ENCODE measurements around the gene MYOC.

DNA sequence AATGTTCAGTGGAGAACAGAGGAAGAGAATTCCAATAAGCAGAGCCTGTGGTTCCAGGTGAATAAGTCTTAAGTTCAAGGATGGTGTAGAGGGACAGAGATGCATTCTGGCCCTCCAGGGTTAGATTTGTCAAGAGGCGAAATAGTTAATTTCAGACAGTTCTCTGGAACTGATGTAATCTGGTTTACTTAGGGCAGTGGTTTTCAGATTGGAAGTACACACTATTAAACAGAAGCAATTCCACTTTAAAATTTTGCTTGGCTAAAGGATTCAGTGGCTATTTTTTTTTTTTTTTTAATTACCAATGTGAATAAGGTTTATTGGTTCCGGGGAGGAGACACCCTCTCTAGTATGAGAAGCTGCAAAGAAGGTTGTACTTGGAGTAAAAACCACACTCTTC lies 55.8 kb downstream of the MYOC start:
- TF ChIP-seq CTCF (IDR thresholded peaks at IDR 0.05 in 4 of 5, conservative IDR thresholded peaks at IDR 0.05 in 1 of 5) (no peak), POLR2A (IDR thresholded peaks at IDR 0.05) (no peak)
